ENCODE measurements around the gene EMILIN3.
A peak's percentile ranks its signal among the peaks of the same experiment; 100 is the strongest.
"Not testable (repeated sequence)": the region's sequence is repeated elsewhere in the genome, so short reads cannot be mapped to it uniquely, and the experiment has no call there.

The EMILIN3 gene

DNA sequence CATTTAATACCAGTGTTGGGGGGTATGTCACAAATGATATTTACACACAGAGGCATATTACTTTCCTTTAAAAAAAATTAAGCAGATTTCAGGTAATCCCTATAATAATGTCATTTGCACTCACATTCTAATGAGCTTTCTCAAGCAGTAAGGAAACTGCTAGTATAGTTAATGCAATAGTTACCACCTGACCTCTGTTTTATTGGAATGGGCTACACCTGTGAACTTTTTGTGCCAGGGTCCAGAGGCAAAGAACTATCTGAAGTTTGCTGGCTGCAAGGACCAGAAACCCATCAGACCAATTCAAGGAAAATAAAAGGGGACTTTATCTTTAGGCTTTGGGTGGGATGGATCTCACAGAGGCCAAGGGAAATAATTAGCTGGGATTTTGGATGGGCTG is 46.2 kb downstream of the EMILIN3 start:
- DNase-seq (ENCODE audit: low read depth in 2 of 3, low spot score in 1 of 3): no peak

- no peak for DNase-seq (ENCODE audit: low read depth in 2 of 3, low spot score in 1 of 3)
Measured at GRCh38 chr20:41318271-41318649, 48.4 kb downstream of the EMILIN3 start.

GRCh38 chr20:41317546-41318270 is 48.9 kb downstream of the EMILIN3 start, which contains the start of gene ZHX3:
TSS of gene ZHX3 (minus strand) at chr20:41317731. CDS start at chr20:41204916, 112,815 bp downstream.
- DNase-seq (ENCODE audit: low read depth in 2 of 3, low spot score in 1 of 3): peak; percentile 90 to 96 (median 93)

DNA sequence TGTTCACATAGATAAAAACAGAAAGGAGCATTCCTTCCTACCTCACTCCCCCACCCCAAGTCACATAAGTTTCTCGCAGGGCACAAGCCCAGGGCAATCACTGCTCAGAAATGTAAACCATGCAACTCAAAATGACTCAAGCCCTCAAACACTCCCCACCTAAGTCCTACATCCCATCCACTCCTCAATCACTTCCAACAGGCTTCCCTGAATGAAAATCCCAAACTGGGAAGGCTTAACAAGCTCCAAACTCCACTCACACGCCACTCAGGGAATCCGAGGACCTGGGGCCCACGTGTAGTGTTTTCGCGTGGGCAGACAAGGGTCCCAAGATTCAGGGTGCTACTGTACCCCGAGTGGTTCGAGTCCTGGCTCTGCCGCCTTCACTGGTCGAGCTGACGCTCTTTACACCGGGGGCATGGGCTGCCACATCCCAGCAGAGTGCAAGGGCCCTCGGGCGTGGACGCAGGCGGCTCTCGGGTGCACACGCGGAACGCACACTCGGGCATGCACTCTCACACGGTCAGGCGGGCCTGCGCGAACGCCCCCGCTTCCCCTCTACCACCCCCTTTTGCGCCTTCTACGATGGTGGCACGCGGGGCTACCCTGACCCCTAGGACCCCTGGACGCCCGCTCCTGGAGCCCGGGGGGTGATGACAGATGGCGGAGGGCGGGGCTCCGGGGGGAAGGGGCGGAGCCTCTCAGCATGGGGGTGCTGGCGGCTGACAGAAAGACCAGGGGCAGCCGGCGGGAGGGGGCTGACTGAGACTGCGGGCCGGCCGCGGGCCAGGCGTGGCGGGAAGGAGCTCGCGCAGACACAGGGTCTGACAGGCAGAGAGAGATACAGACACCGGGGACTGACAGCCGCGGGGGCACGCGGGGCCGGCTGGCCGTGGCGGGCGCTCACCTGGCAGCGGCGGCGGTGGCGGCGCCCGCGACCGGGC is 49.7 kb downstream of the EMILIN3 start:
- peak; percentile 46 to 73 (median 72) for DNase-seq (ENCODE audit: low read depth in 2 of 3, low spot score in 1 of 3)

DNA sequence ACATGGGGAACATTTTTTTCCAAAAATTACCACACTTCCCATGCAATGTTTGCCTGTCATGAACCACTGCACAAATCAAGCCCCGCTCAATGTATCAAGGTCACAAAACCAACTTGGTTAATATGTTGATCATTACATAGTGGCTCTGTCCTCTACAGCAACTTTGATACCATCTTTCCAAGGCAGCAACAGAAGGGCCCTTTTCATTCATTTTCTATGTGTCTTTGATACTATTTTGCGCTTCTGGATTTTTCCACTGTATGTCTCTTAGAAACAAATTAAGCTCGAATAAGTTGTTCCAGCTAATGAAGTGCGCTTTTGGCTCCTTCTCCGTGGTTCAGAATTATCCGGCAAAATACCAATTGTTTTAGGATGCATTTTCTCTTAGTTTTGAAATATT is 50.6 kb downstream of the EMILIN3 start:
- no peak for DNase-seq (ENCODE audit: low read depth in 2 of 3, low spot score in 1 of 3)

- no peak for DNase-seq (ENCODE audit: low read depth in 2 of 3, low spot score in 1 of 3)
Measured at GRCh38 chr20:41314386-41314785, 52.2 kb downstream of the EMILIN3 start.

GRCh38 chr20:41312009-41312408 is 54.6 kb downstream of the EMILIN3 start:
- DNase-seq (ENCODE audit: low read depth in 2 of 3, low spot score in 1 of 3): not testable (repeated sequence)
